Smooth muscle cell of trachea (primary cell): ENCODE data around the gene PITX3. TPM values are rescaled to one million over a fixed set of nuclear protein-coding genes. Genes with fewer than 3 reads are reported as not detected.

Experiments
- total RNA-seq: library from RNA; depleted of rRNA; stranded (reverse); fragments of >200 nt; gene quantifications from 2 replicates; pipeline ENCODE4 v1.2.1, GENCODE V29; 2014

Gene PITX3
- total RNA-seq = 0.17 TPM in 1 of 2 replicates, not detected in the other

DNA sequence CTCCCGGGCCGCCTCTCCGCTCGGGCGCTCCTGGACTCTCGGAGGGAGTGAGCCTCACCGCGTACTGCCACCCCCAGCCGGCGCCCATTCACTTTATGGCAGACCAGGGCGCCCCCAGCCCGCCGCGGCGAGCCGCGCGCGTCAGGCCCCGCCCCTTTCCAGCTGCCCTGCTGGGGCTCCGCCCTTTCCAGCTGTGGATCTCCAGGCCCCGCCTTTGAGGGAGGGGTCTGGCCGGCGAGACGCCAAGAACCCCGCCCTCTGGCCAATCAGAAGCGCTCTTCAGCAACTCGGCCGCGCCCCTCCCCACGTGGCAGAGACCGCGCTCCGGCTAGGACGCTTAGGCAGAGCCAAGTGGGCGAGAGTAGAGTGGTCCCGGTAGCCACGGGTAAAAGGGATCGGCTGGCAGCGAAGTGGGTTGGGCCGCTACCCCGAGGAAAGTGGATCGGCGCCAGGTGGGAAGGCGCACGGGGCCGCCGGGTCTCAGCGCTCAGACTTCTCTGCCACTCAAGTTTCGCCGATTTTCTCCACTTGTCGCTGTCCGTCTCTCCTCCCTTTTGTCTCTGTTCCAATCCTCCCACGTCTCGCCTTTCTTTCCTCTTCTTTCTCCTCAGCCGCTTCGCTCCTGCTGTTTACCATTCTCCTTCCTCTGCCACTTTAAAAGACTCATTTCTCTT is at the start of gene PITX3:
PITX3 (minus strand) TSS at position 69 of the 674 bp plus-strand sequence. CDS start 9,432 bp downstream, outside the sequence.

DNA sequence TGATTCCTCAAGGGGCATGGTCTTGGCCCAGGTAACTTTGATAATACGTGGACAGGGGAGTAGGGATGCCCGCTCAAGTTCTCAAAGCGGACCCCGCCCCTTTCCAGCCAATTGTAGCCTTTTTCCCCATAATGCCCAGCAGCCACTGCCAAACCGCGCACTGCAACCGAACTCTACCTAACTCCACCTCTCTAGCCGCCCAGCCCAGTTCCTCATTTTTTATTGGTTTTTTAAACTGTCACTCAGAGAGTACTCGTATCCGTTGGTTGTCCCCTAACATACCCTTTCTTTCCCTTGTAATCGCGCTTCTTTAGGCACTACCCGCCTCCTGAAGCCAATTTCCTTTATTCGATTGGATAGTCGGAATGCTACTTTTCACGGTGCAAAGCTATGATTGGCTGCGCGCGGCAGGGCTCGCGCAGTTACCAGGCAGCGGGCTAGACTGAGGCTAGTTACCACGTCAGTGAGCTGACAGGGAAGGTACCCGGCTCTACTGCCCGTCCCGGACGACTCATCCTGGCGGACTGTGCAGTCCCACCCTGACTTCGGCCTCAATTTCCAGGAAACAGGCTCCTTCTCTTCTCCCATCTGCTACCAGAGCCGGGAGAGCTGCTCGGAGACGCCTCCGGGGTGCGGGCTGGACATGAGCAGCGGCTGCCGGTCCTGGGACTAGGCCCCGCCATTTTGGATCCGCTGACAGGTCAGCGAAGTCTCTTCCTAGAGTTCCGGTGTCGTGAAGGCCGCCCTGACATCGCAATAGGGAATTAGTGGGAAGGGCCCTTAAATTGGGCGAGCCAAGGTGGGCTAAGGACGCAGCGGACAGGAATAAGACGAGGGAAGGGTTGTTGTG is 4.0 kb upstream of the PITX3 start, which contains the start of gene GBF1:
GBF1 (plus strand) TSS at position 451 of the 850 bp plus-strand sequence. CDS start 13,407 bp downstream, outside the sequence.

DNA sequence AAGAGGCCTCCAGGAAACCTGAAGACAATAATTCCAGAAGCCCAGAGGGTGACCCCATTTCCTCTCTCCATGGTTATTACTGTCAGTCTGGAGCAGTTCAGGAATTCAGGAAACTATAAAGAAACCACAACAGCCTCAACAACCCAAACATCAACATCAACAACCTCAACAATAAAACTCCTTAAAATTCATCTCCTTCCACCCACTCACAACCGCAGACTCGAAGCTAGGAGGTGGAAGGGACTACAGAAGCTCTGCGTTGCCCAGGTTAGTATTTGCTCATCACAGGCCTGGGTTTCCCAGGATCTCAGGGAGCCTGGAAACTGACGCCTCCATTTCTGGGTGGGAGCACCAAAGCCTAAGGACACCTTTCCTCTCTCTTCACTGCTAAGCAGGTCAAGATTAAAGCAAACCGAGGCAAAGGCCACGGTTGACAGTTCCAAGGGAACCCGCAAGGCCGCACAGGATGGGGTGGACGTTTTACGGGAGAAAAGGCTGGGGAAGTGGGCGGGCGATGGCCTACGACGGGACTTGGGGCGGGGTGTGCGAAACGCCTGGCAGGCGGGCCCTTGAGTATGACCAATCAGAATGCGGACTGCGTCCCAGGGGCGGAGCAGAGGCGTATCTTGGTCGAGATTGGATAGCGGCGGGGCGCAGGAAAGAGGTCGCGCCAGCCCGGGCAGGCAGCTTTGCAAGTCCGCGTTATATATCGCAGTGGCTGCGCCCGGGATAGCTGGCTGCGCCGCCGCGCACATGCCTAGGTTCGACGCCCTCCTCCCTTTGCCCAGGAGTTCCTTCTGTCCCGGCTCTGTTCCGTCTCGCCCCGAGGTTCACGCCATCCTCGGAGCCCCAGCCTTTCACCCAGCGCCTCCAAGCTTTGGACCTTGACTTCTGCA is 15.4 kb downstream of the PITX3 start, which contains the start of gene ELOVL3:
ELOVL3 (plus strand) TSS at position 654 of the 896 bp plus-strand sequence. CDS start 250 bp downstream, outside the sequence.

Other genes starting within 250 kb of the PITX3 start
- 15.9 and 17.9 TPM in 2 replicates for gene ARMH3, start 185.3 kb downstream of the PITX3 start, total RNA-seq
- gene HPS6, start 176.2 kb downstream of the PITX3 start, total RNA-seq = 41.7 and 62.5 TPM in 2 replicates
- gene LDB1, start 121.1 kb downstream of the PITX3 start, total RNA-seq = 28.9 and 68.1 TPM in 2 replicates
- gene PPRC1, start 108.5 kb downstream of the PITX3 start, total RNA-seq = 8.7 and 15.2 TPM in 2 replicates
- 25.9 and 28.4 TPM in 2 replicates for gene NOLC1, start 89.1 kb downstream of the PITX3 start, total RNA-seq
- 0.83 TPM in 1 of 2 replicates, not detected in the other for gene ELOVL3, start 15.2 kb downstream of the PITX3 start, total RNA-seq
- gene GBF1, start 4.0 kb upstream of the PITX3 start, total RNA-seq = 39.6 and 43.0 TPM in 2 replicates
- gene NFKB2, start 154.2 kb upstream of the PITX3 start, total RNA-seq = 11.5 and 27.5 TPM in 2 replicates
- 0.73 and 20.2 TPM in 2 replicates for gene PSD, start 177.3 kb upstream of the PITX3 start, total RNA-seq
- 12.5 and 14.1 TPM in 2 replicates for gene FBXL15, start 179.3 kb upstream of the PITX3 start, total RNA-seq
- gene CUEDC2, start 191.1 kb upstream of the PITX3 start, total RNA-seq = 78.4 and 86.2 TPM in 2 replicates
- gene C10orf95, start 210.0 kb upstream of the PITX3 start, total RNA-seq = not detected in 2 replicates